Suprapubic skin (tissue), 4 donors: ENCODE results near the gene BTD.

Source experiments
- CTCF ChIP-seq, 2 donors: fragments of 200-600 bp in 1 of 2; fragments of 450-650 bp in 1 of 2; sonication (generic) in 1 of 2; IDR thresholded peaks; one replicate each; pipeline ENCODE4 v1.5.1; 2016 to 2019; ENCODE audit warnings: antibody characterized with exemption in 2 of 2, mild to moderate bottlenecking in 1 of 2, moderate library complexity in 1 of 2
- EP300 ChIP-seq: sonication (generic); formaldehyde crosslinking; IDR thresholded peaks from one replicate; pipeline ENCODE4 v1.6.1; 2017; ENCODE audit warnings: antibody characterized with exemption
- POLR2A ChIP-seq, 2 donors: fragments of 450-650 bp; IDR thresholded peaks; one replicate each; pipeline ENCODE4 v1.6.1; 2017; ENCODE audit warnings: antibody characterized with exemption in 2 of 2, mild to moderate bottlenecking in 2 of 2, moderate library complexity in 2 of 2
- POLR2AphosphoS5 ChIP-seq, 3 donors: sonication (generic); formaldehyde crosslinking; IDR thresholded peaks; one replicate each; pipeline ENCODE4 v1.6.1; 2017; ENCODE audit warnings: antibody characterized with exemption in 3 of 3

- no peak for TF ChIP-seq CTCF (IDR thresholded peaks at IDR 0.05)
- no peak for TF ChIP-seq POLR2A (IDR thresholded peaks at IDR 0.05)
- no peak for TF ChIP-seq POLR2AphosphoS5 (IDR thresholded peaks at IDR 0.05)
- no peak for TF ChIP-seq EP300
Measured at GRCh38 chr3:15681668-15682067, 80.1 kb downstream of the BTD start.
